GM23338 (cell line): ENCODE measurements around the gene FBN2.

Experiments used
- CTCF ChIP-seq, 2 experiments: fragments of 200-600 bp in 1 of 2; sonication (generic) in 1 of 2; conservative IDR thresholded peaks; 2 replicates each; pipeline versions ENCODE4 v1.5.1 to v1.6.1; 2016 to 2017; ENCODE audit warnings: antibody characterized with exemption in 2 of 2, low read depth in 2 of 2, mild to moderate bottlenecking in 2 of 2, moderate library complexity in 1 of 2
- EZH2 ChIP-seq: fragments of 200-600 bp; sonication (generic); IDR thresholded peaks from one replicate; pipeline ENCODE4 v1.8.0; 2017; ENCODE audit warnings: antibody characterized with exemption, mild to moderate bottlenecking, low read depth; ENCODE audit not compliant: unreplicated experiment
- EZH2phosphoT487 ChIP-seq: fragments of 200-600 bp; sonication (generic); IDR thresholded peaks from one replicate; pipeline ENCODE4 v1.8.1; 2018; ENCODE audit warnings: antibody characterized with exemption; ENCODE audit not compliant: unreplicated experiment
- POLR2AphosphoS5 ChIP-seq: IDR thresholded peaks from 2 replicates; pipeline ENCODE4 v1.6.1; 2016; ENCODE audit warnings: antibody characterized with exemption, low read depth
- REST ChIP-seq: IDR thresholded peaks from one replicate; pipeline ENCODE4 v1.6.1; 2018; ENCODE audit warnings: antibody characterized with exemption; ENCODE audit not compliant: unreplicated experiment
- ZNF331 ChIP-seq: fragments of 250-450 bp; sonication (Bioruptor Pico); IDR thresholded peaks from 2 replicates; pipeline ENCODE4 v1.5.0; 2020; ENCODE audit warnings: low read depth, mild to moderate bottlenecking, moderate library complexity

GRCh38 chr5:128335339-128335738 is 202.7 kb downstream of the FBN2 start:
- no peak for TF ChIP-seq CTCF (conservative IDR thresholded peaks at IDR 0.05; ENCODE audit: low read depth in 2 of 2)
- TF ChIP-seq EZH2 = no peak
- TF ChIP-seq EZH2phosphoT487 = no peak
- no peak for TF ChIP-seq ZNF331 (CRISPR knock-in tag)
- no peak for TF ChIP-seq POLR2AphosphoS5
- TF ChIP-seq REST = no peak
